ENCODE results near the gene WDCP. TPM values are rescaled to one million over a fixed set of nuclear protein-coding genes. Genes with fewer than 3 reads are reported as not detected.

WDCP gene
- polyA plus RNA-seq, 1 donor from 2014 or later, result 15.7 TPM

DNA sequence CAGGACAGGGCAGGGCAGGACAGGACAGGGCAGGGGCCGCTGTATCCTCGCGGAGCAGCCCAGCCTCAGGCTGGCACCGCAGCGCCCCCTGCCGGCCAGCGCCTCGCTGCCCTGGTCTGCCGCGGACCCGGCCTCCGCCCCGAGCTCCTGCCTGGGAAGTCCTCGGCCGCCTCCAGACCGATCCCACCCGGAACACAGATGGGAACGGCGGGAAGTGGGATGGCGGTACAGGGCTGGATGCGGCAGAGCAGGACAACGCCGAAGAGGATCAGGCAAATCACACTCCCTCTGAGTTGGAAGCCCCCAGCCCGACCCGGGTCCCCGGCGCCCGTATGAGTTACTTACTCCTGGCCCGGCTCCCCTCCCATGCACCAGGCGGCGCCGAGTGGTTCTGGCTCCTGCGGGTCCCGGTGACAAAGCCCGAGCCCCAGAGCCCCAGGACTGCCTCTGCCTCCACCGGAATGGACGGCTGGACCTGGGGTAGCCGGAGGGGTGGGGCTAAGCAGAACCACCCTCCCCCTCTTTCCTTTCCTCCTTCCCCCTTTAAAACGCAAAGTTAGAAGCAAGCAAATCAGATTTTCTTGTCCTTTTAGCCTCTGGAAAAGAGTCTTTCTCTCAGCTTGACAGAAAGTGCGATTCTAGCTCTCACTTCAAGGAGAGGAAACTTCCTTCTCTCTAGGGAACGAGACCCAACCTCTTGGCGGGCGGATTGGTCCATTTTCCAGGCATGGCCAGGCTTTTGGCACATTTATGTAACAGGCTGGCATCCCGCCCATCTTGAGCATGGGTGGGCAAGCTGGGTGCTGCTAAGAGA is 37.4 kb upstream of the WDCP start, which contains the start of gene TP53I3:
TSS of gene TP53I3 (minus strand) at position 449 of the 814 bp plus-strand sequence. CDS start 508 bp downstream, outside the sequence.
- Histone ChIP-seq H3F3A (ENCODE audit: insufficient read depth, low read length, poor library complexity, severe bottlenecking) (no peaks in the 10 kb centered on the region), H3K9me3 (ENCODE audit: low read length) (no peaks in the 10 kb centered on the region), H3K9ac (ENCODE audit: low read length) (peak within 1 kb of the TSS; percentile 44), H4K20me1 (ENCODE audit: insufficient read depth) (no peaks in the 10 kb centered on the region), H3K9me2 (ENCODE audit: insufficient read depth, low read length) (no peaks in the 10 kb centered on the region), H2AFZ (ENCODE audit: low read depth, low read length) (peak within 1 kb of the TSS; percentile 33), H3K27ac (ENCODE audit: low read length) (no peak within 1 kb of the TSS), H3K4me2 (ENCODE audit: low read length) (no peak within 1 kb of the TSS), H3K79me2 (replicated peaks; ENCODE audit: insufficient read depth, low read length) (no peaks in the 10 kb centered on the region), H3K36me3 (ENCODE audit: insufficient read depth, low read length) (no peaks in the 10 kb centered on the region), H3K4me3 (ENCODE audit: low read length) (peak within 1 kb of the TSS; percentile 56), H3K27me3 (ENCODE audit: insufficient read depth, low read depth, low read length) (no peaks in the 10 kb centered on the region)
- TF ChIP-seq TAF1 (IDR thresholded peaks at IDR 0.05; ENCODE audit: low read depth) (no peak), MXI1 (conservative IDR thresholded peaks at IDR 0.05; ENCODE audit: poor library complexity, severe bottlenecking) (peak; percentile 36), POLR2AphosphoS5 (IDR thresholded peaks at IDR 0.05) (no peak), SMC3 (conservative IDR thresholded peaks at IDR 0.05; ENCODE audit: poor library complexity) (peak; percentile 75), RAD21 (conservative IDR thresholded peaks at IDR 0.05) (peak; percentile 69), EP300 (conservative IDR thresholded peaks at IDR 0.05; ENCODE audit: poor library complexity, severe bottlenecking) (no peak), EZH2 (IDR thresholded peaks at IDR 0.05; ENCODE audit: borderline replicate concordance, insufficient read depth, low read length, poor library complexity, severe bottlenecking) (no peak)
- TF ChIP-seq, protein P1, sequence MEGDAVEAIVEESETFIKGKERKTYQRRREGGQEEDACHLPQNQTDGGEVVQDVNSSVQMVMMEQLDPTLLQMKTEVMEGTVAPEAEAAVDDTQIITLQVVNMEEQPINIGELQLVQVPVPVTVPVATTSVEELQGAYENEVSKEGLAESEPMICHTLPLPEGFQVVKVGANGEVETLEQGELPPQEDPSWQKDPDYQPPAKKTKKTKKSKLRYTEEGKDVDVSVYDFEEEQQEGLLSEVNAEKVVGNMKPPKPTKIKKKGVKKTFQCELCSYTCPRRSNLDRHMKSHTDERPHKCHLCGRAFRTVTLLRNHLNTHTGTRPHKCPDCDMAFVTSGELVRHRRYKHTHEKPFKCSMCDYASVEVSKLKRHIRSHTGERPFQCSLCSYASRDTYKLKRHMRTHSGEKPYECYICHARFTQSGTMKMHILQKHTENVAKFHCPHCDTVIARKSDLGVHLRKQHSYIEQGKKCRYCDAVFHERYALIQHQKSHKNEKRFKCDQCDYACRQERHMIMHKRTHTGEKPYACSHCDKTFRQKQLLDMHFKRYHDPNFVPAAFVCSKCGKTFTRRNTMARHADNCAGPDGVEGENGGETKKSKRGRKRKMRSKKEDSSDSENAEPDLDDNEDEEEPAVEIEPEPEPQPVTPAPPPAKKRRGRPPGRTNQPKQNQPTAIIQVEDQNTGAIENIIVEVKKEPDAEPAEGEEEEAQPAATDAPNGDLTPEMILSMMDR (IDR thresholded peaks at IDR 0.05; ENCODE audit: poor library complexity, severe bottlenecking), result peak; percentile 87
- TF ChIP-seq, protein P2, sequence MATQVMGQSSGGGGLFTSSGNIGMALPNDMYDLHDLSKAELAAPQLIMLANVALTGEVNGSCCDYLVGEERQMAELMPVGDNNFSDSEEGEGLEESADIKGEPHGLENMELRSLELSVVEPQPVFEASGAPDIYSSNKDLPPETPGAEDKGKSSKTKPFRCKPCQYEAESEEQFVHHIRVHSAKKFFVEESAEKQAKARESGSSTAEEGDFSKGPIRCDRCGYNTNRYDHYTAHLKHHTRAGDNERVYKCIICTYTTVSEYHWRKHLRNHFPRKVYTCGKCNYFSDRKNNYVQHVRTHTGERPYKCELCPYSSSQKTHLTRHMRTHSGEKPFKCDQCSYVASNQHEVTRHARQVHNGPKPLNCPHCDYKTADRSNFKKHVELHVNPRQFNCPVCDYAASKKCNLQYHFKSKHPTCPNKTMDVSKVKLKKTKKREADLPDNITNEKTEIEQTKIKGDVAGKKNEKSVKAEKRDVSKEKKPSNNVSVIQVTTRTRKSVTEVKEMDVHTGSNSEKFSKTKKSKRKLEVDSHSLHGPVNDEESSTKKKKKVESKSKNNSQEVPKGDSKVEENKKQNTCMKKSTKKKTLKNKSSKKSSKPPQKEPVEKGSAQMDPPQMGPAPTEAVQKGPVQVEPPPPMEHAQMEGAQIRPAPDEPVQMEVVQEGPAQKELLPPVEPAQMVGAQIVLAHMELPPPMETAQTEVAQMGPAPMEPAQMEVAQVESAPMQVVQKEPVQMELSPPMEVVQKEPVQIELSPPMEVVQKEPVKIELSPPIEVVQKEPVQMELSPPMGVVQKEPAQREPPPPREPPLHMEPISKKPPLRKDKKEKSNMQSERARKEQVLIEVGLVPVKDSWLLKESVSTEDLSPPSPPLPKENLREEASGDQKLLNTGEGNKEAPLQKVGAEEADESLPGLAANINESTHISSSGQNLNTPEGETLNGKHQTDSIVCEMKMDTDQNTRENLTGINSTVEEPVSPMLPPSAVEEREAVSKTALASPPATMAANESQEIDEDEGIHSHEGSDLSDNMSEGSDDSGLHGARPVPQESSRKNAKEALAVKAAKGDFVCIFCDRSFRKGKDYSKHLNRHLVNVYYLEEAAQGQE (IDR thresholded peaks at IDR 0.05; ENCODE audit: borderline replicate concordance), result no peak

DNA sequence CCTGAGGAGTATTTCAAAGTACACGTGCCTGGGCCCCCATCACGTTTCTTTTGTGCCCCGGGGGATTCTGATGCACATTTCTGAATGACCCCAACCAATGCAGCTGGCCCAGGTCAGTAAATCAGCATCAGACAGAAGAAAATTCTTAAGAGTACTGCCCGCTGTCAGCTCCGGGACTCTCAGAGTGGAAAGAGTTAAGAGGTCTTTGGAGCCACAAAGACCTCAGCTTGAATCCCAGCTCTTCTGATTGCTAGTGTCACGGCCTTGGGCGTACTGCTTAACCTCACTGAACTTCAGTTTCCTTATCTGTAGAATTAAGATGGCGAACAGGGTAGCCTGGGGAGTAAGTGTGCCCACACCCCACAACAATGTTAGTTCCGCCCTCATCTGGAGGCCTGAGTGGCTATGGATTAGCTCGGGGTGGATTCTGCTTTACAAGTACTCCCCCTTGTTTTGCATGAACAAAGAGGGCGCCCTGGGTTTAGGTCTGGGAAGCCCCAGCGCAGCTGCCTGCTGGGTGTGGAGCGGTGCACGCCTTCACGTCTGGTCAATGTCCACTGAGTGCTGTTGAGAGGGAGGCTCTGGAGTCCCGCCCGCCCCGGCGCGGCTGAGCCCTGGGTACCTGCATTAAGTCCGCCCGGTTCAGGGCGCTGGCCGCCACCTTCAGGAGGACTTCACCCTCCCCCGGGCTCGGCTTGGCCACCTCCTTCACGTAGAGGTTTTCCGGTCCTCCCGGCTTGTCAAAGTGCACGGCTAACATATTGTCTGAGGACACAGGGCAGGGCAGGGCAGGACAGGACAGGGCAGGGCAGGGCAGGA is 36.6 kb upstream of the WDCP start:
- Histone ChIP-seq H3K36me3 (ENCODE audit: insufficient read depth, low read length) (no peaks in the 10 kb centered on the region), H3K4me2 (ENCODE audit: low read length) (no peak overlapping the region), H2AFZ (ENCODE audit: low read depth, low read length) (peak overlapping the region; percentile 33), H3K79me2 (replicated peaks; ENCODE audit: insufficient read depth, low read length) (no peaks in the 10 kb centered on the region), H3K27ac (ENCODE audit: low read length) (no peak overlapping the region), H3K9me2 (ENCODE audit: insufficient read depth, low read length) (no peaks in the 10 kb centered on the region), H3K9me3 (ENCODE audit: low read length) (no peaks in the 10 kb centered on the region), H3K9ac (ENCODE audit: low read length) (peak overlapping the region; percentile 44), H4K20me1 (ENCODE audit: insufficient read depth) (no peaks in the 10 kb centered on the region), H3K27me3 (ENCODE audit: insufficient read depth, low read depth, low read length) (no peaks in the 10 kb centered on the region), H3K4me3 (ENCODE audit: low read length) (peak overlapping the region; percentile 56), H3F3A (ENCODE audit: insufficient read depth, low read length, poor library complexity, severe bottlenecking) (no peaks in the 10 kb centered on the region)
- TF ChIP-seq EZH2 (IDR thresholded peaks at IDR 0.05; ENCODE audit: borderline replicate concordance, insufficient read depth, low read length, poor library complexity, severe bottlenecking) (no peak), TAF1 (IDR thresholded peaks at IDR 0.05; ENCODE audit: low read depth) (peak; percentile 43)
